ENCODE results near the gene ZSCAN5B. TPM values are rescaled to one million over a fixed set of nuclear protein-coding genes. Genes with fewer than 3 reads are reported as not detected.

Gene ZSCAN5B
- total RNA-seq, 2 donors from 2014 or later: not detected

GRCh38 chr19:56174550-56174949 is 23.0 kb downstream of the ZSCAN5B start:
- Mint-ChIP-seq H3K27ac (no peak overlapping the region), H3K36me3 (ENCODE audit: low read depth) (no peaks in the 10 kb centered on the region), H3K4me1 (peaks cover 17% of the 10 kb centered on the region), H3K9me3 (no peaks in the 10 kb centered on the region), H3K27me3 (ENCODE audit: insufficient read depth) (peaks cover 27% of the 10 kb centered on the region), H3K4me3 (no peak overlapping the region)
- no peak for DNase-seq
- H3K4me3 ChIP-seq (ENCODE audit: low read length): no peak overlapping the region
- H3K27me3 ChIP-seq (ENCODE audit: control insufficient read depth, insufficient read depth, low read length, poor library complexity, severe bottlenecking): no peaks in the 10 kb centered on the region
- H3K9me3 ChIP-seq (ENCODE audit: control insufficient read depth, low read length): no peaks in the 10 kb centered on the region
- H3K36me3 ChIP-seq (ENCODE audit: control insufficient read depth, insufficient read depth, low read length): no peaks in the 10 kb centered on the region
- H3K9ac ChIP-seq (ENCODE audit: extremely low read depth, low read length, poor library complexity, severe bottlenecking): no peak overlapping the region
- TF ChIP-seq, protein P1, sequence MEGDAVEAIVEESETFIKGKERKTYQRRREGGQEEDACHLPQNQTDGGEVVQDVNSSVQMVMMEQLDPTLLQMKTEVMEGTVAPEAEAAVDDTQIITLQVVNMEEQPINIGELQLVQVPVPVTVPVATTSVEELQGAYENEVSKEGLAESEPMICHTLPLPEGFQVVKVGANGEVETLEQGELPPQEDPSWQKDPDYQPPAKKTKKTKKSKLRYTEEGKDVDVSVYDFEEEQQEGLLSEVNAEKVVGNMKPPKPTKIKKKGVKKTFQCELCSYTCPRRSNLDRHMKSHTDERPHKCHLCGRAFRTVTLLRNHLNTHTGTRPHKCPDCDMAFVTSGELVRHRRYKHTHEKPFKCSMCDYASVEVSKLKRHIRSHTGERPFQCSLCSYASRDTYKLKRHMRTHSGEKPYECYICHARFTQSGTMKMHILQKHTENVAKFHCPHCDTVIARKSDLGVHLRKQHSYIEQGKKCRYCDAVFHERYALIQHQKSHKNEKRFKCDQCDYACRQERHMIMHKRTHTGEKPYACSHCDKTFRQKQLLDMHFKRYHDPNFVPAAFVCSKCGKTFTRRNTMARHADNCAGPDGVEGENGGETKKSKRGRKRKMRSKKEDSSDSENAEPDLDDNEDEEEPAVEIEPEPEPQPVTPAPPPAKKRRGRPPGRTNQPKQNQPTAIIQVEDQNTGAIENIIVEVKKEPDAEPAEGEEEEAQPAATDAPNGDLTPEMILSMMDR (conservative IDR thresholded peaks at IDR 0.05): no peak
- H3K4me1 ChIP-seq (ENCODE audit: control insufficient read depth, insufficient read depth, low read length): no peaks in the 10 kb centered on the region
- H3K27ac ChIP-seq (ENCODE audit: low read depth, low read length): no peak overlapping the region
- WGBS, 2 experiments (ENCODE audit: insufficient coverage in 1 of 2, insufficient read length in 1 of 2): 76 to 79% methylated on average over 11 of the region's 11 CpGs

- Histone ChIP-seq H3K4me3 (ENCODE audit: low read length) (no peak overlapping the region), H3K36me3 (ENCODE audit: control insufficient read depth, insufficient read depth, low read length) (no peaks in the 10 kb centered on the region), H3K27me3 (ENCODE audit: control insufficient read depth, insufficient read depth, low read length, poor library complexity, severe bottlenecking) (no peaks in the 10 kb centered on the region), H3K9me3 (ENCODE audit: control insufficient read depth, low read length) (no peaks in the 10 kb centered on the region), H3K9ac (ENCODE audit: extremely low read depth, low read length, poor library complexity, severe bottlenecking) (no peak overlapping the region), H3K27ac (ENCODE audit: low read depth, low read length) (no peak overlapping the region), H3K4me1 (ENCODE audit: control insufficient read depth, insufficient read depth, low read length) (no peaks in the 10 kb centered on the region)
- Mint-ChIP-seq H3K9me3 (no peaks in the 10 kb centered on the region), H3K4me3 (no peak overlapping the region), H3K36me3 (ENCODE audit: low read depth) (no peaks in the 10 kb centered on the region), H3K27ac (no peak overlapping the region), H3K27me3 (ENCODE audit: insufficient read depth) (peaks cover 27% of the 10 kb centered on the region), H3K4me1 (peaks cover 17% of the 10 kb centered on the region)
- peak; percentile 82 for DNase-seq
- TF ChIP-seq, protein P1 (conservative IDR thresholded peaks at IDR 0.05): no peak
- WGBS, 2 experiments (ENCODE audit: insufficient coverage in 1 of 2, insufficient read length in 1 of 2): 19 to 29% methylated on average over 5 of the region's 9 CpGs
Observed at GRCh38 chr19:56174086-56174485, 23.5 kb downstream of the ZSCAN5B start.

- WGBS, 2 experiments (ENCODE audit: insufficient coverage in 1 of 2, insufficient read length in 1 of 2): 84 to 87% methylated on average over 14 of the region's 14 CpGs
- Mint-ChIP-seq H3K27ac (no peak overlapping the region), H3K9me3 (no peaks in the 10 kb centered on the region), H3K4me1 (peaks cover 10% of the 10 kb centered on the region), H3K36me3 (ENCODE audit: low read depth) (no peaks in the 10 kb centered on the region), H3K27me3 (ENCODE audit: insufficient read depth) (peaks cover 14% of the 10 kb centered on the region), H3K4me3 (no peak overlapping the region)
- no peak for DNase-seq
- H3K9ac ChIP-seq (ENCODE audit: extremely low read depth, low read length, poor library complexity, severe bottlenecking): no peak overlapping the region
- no peak overlapping the region for H3K4me3 ChIP-seq (ENCODE audit: low read length)
- no peaks in the 10 kb centered on the region for H3K4me1 ChIP-seq (ENCODE audit: control insufficient read depth, insufficient read depth, low read length)
- no peak overlapping the region for H3K27ac ChIP-seq (ENCODE audit: low read depth, low read length)
- H3K36me3 ChIP-seq (ENCODE audit: control insufficient read depth, insufficient read depth, low read length): no peaks in the 10 kb centered on the region
- TF ChIP-seq, protein P1 (conservative IDR thresholded peaks at IDR 0.05): no peak
- no peaks in the 10 kb centered on the region for H3K9me3 ChIP-seq (ENCODE audit: control insufficient read depth, low read length)
- H3K27me3 ChIP-seq (ENCODE audit: control insufficient read depth, insufficient read depth, low read length, poor library complexity, severe bottlenecking): no peaks in the 10 kb centered on the region
Observed at GRCh38 chr19:56170261-56170660, 27.3 kb downstream of the ZSCAN5B start.

Data from endodermal cell (in vitro differentiated cells).